Right lobe of liver (tissue), 6 donors: Measurements from ENCODE around the gene TGFA. TPM values are rescaled to one million over a fixed set of nuclear protein-coding genes. Genes with fewer than 3 reads are reported as not detected.

ENCODE experiments used
- ATAC-seq, 4 donors: fragments of 200-7000 bp; cut with Tn5 transposase; one replicate each; pipeline ENCODE4 v1.9.1; 2020; ENCODE audit warnings: mild to moderate bottlenecking in 4 of 4, moderate library complexity in 4 of 4
- DNase-seq, 3 donors: peaks; one replicate each; pipeline ENCODE4 v3.0.0-alpha.2; 2020
- H3K27ac ChIP-seq, 3 donors: fragments of 200-600 bp; one replicate each; pipeline ENCODE4 v1.8.0; 2022
- H3K27me3 ChIP-seq, 2 donors: fragments of 200-600 bp; one replicate each; pipeline ENCODE4 v1.8.0; 2022
- H3K36me3 ChIP-seq, 4 donors: fragments of 200-600 bp; sonication (generic) in 1 of 4; one replicate each; pipeline versions ENCODE4 v1.5.1 to v1.8.0; 2017 to 2022; ENCODE audit warnings: control low read depth in 1 of 4
- H3K4me1 ChIP-seq, 4 donors: fragments of 200-600 bp; sonication (generic) in 1 of 4; one replicate each; pipeline versions ENCODE4 v1.5.1 to v1.8.0; 2017 to 2022; ENCODE audit warnings: control low read depth in 1 of 4
- H3K4me3 ChIP-seq, 3 donors: fragments of 200-600 bp; one replicate each; pipeline ENCODE4 v1.8.0; 2022
- H3K9me3 ChIP-seq, 4 donors: fragments of 200-600 bp; sonication (generic) in 1 of 4; one replicate each; pipeline versions ENCODE4 v1.5.1 to v1.8.0; 2017 to 2022; ENCODE audit warnings: control low read depth in 1 of 4
- CTCF ChIP-seq, 4 donors: fragments of 200-600 bp in 3 of 4; fragments of 450-650 bp in 1 of 4; IDR thresholded peaks; one replicate each; pipeline versions ENCODE4 v1.5.1 to v1.8.0; 2016 to 2022; ENCODE audit warnings: antibody characterized with exemption in 4 of 4, mild to moderate bottlenecking in 2 of 4
- POLR2A ChIP-seq: fragments of 450-650 bp; IDR thresholded peaks from one replicate; pipeline ENCODE4 v1.6.1; 2017; ENCODE audit warnings: antibody characterized with exemption, mild to moderate bottlenecking
- WGBS: methylation state at CpG from one replicate; pipeline ENCODE4 v1.1.6; 2018; ENCODE audit warnings: low coverage, low lambda C conversion rate; ENCODE audit not compliant: insufficient coverage; ENCODE audit errors: missing lambda C conversion rate; 5-methylcytosine and 5-hydroxymethylcytosine counted together
- intact Hi-C, 2 donors: fragments of 100-400 bp; cut with DNase I; formaldehyde crosslinking; loops; one replicate each; pipeline versions ENCODE4 v1.11.2 to v1.14.1; 2022
- total RNA-seq, 6 experiments: library from RNA; depleted of rRNA in 2 of 6; stranded (reverse); fragments of >200 nt in 2 of 6; fragmentation: NEBNext Ultra II Directional in 3 of 6; extraction: Animal tissue kit (Norgen Biotek cat#: 25700) in 3 of 6; gene quantifications; one replicate each; pipeline versions ENCODE4 v1.1.0 to v1.2.4, GENCODE V29; 2016 to 2023
- donor health status: DM: no; HTN: yes; CAD: no.
- donor health status: DM: no; HTN: no; CAD: no.
- donor health status: DM: no; HTN: no; CAD: no.
- donor health status: DM: no; HTN: yes; CAD: no.
- donor health status: DM: no; HTN: yes; CAD: no.

Gene TGFA
- total RNA-seq, 6 experiments from 2014 or later, result 2.1 to 5.1 (median 4.4) TPM

GRCh38 chr2:70522627-70523026 is 31.0 kb downstream of the TGFA start:
- H3K27me3 ChIP-seq, result no peaks in the 10 kb centered on the region
- no peaks in the 10 kb centered on the region for H3K9me3 ChIP-seq
- no peak overlapping the region for H3K4me3 ChIP-seq
- intact Hi-C loops, result no loop called here
- 91% methylated on average over 4 of the region's 5 CpGs for WGBS
- H3K36me3 ChIP-seq, result no peaks in the 10 kb centered on the region
- TF ChIP-seq POLR2A, result no peak
- no peak for TF ChIP-seq CTCF (IDR thresholded peaks at IDR 0.05)
- H3K4me1 ChIP-seq, result peaks cover 0 to 4% (median 0%) of the 10 kb centered on the region in 4 donors
- ATAC-seq (no peak), DNase-seq (no peak)
- no peak overlapping the region for H3K27ac ChIP-seq

- no peaks in the 10 kb centered on the region for H3K27me3 ChIP-seq
- no peak overlapping the region for H3K4me3 ChIP-seq
- ATAC-seq (no peak), DNase-seq (no peak)
- H3K36me3 ChIP-seq, result no peaks in the 10 kb centered on the region
- intact Hi-C loops, result no loop called here
- no peaks in the 10 kb centered on the region for H3K9me3 ChIP-seq
- no peak overlapping the region for H3K27ac ChIP-seq
- H3K4me1 ChIP-seq, result peaks cover 0 to 4% (median 0%) of the 10 kb centered on the region in 4 donors
- WGBS, result no CpG with 5 or more reads among the region's 3 CpGs
- TF ChIP-seq POLR2A (no peak), CTCF (IDR thresholded peaks at IDR 0.05) (no peak)
These were observed 32.8 kb downstream of the TGFA start for GRCh38 chr2:70520825-70521224.

GRCh38 chr2:70519453-70519852 is 34.2 kb downstream of the TGFA start:
- H3K36me3 ChIP-seq, result no peaks in the 10 kb centered on the region
- H3K4me3 ChIP-seq, result no peak overlapping the region
- no peak overlapping the region for H3K27ac ChIP-seq
- DNase-seq, result no peak
- H3K4me1 ChIP-seq, result peaks cover 0 to 7% (median 3%) of the 10 kb centered on the region in 4 donors
- intact Hi-C loops, result no loop called here
- WGBS, result 69% methylated on average over 2 of the region's 2 CpGs
- no peaks in the 10 kb centered on the region for H3K9me3 ChIP-seq
- H3K27me3 ChIP-seq, result no peaks in the 10 kb centered on the region
- TF ChIP-seq POLR2A (no peak), CTCF (IDR thresholded peaks at IDR 0.05) (no peak)
- no peak for ATAC-seq

GRCh38 chr2:70518557-70518956 is 35.1 kb downstream of the TGFA start:
- WGBS, result no CpG with 5 or more reads among the region's 1 CpG
- intact Hi-C loops, result no loop called here
- Histone ChIP-seq H3K36me3 (no peaks in the 10 kb centered on the region), H3K4me3 (no peak overlapping the region), H3K27me3 (no peaks in the 10 kb centered on the region), H3K9me3 (no peaks in the 10 kb centered on the region), H3K27ac (no peak overlapping the region), H3K4me1 (peaks cover 0 to 11% (median 4%) of the 10 kb centered on the region in 4 donors)
- no peak for DNase-seq
- no peak for ATAC-seq
- no peak for TF ChIP-seq CTCF (IDR thresholded peaks at IDR 0.05)
- TF ChIP-seq POLR2A, result no peak

- DNase-seq, result no peak
- intact Hi-C loops, result no loop called here
- ATAC-seq, result no peak
- no peak overlapping the region for H3K4me3 ChIP-seq
- no CpG with 5 or more reads among the region's 7 CpGs for WGBS
- H3K36me3 ChIP-seq, result no peaks in the 10 kb centered on the region
- no peaks in the 10 kb centered on the region for H3K9me3 ChIP-seq
- TF ChIP-seq POLR2A, result no peak
- no peak for TF ChIP-seq CTCF (IDR thresholded peaks at IDR 0.05)
- H3K27me3 ChIP-seq, result no peaks in the 10 kb centered on the region
- H3K4me1 ChIP-seq, result peaks cover 0 to 11% (median 4%) of the 10 kb centered on the region in 4 donors
- no peak overlapping the region for H3K27ac ChIP-seq
These were observed 35.8 kb downstream of the TGFA start for GRCh38 chr2:70517804-70518203.
